HG02571 (cell line): ENCODE data around the gene ATP7B.
"Not testable (repeated sequence)": the region's sequence is repeated elsewhere in the genome, so short reads cannot be mapped to it uniquely, and the experiment has no call there.

Source experiments
- ATAC-seq: cut with Tn5 transposase; IDR thresholded peaks from one replicate; pipeline ENCODE4 v1.9.1; 2021; ENCODE audit warnings: mild to moderate bottlenecking, moderate library complexity; ENCODE audit not compliant: unreplicated experiment

Gene ATP7B

GRCh38 chr13:52006523-52007245 lies 4.6 kb downstream of the ATP7B start:
- no peak for ATAC-seq

- ATAC-seq = no peak
Observed at GRCh38 chr13:52005841-52006522, 5.3 kb downstream of the ATP7B start.

GRCh38 chr13:52004511-52005170 lies 6.6 kb downstream of the ATP7B start:
- ATAC-seq = no peak

DNA sequence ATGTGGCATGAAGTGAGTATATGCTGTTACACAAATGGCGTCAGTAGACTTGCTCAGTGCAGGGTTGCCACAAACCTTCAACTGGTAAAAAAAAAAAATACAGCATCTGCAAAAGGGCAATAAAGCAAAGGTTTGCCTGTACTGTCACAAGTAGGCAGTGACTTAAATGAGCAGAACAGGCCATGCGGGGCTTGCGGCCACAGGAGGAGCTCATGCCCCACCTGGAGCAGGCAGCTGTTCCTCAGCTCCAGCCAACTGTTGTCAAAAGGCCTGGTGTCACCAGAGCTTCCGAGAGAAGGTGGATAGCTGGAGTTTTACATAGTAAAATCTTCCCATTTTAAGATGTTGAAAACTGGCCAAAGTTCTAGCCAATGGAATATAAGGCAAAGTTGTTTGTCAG lies 7.7 kb downstream of the ATP7B start:
- ATAC-seq = no peak

DNA sequence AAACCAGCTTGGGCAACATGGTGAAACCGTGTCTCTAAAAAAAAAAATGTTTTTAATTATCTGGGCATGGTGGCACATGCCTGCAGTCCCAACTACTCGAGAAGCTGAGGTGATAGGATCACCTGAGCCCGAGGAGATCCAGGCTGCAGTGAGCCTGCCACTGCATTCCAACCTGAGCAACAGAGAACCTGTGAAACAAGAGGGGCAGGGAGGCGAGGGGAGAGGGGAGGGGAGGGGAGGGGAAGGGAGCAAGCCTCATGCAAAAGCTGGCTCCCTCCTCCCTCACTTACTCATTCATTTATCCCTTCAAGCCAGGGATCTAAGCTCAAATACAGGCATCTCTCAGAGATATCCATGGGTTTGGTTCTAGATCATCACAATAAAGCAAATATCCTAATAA lies 8.9 kb downstream of the ATP7B start:
- no peak for ATAC-seq

DNA sequence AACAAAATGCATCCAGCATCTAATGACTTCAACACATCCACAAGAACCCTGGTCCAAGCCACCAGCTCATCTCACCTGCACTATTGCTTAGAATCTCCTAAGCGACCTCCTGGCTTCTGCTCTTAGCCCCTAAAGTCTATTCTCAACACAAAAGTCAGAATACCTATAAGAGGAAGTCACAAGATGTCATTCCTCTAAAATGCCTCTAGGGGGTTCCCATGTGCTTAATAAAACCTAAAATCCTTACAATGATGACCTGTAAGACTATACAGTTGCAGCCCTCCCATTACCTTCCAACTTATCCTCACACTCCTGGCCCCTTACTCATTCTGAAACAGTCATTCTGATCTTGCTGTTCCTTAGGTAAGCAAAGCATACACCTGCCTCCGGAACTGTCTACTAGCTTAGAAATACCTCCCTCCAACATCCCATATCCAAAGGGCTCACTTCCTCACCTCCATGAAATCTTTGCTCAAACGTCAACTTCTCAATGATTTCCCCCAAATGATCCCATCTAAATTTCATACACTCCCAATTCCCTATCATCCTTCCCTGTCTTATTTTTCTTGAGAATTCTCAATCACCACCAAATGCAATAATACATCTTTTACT lies 10.0 kb downstream of the ATP7B start:
- ATAC-seq = peak; percentile 81

- ATAC-seq = no peak
Observed at GRCh38 chr13:51999921-52000320, 11.3 kb downstream of the ATP7B start.

GRCh38 chr13:51999510-51999911 lies 11.7 kb downstream of the ATP7B start:
- ATAC-seq = no peak

GRCh38 chr13:51998723-51999509 lies 12.3 kb downstream of the ATP7B start:
- no peak for ATAC-seq

DNA sequence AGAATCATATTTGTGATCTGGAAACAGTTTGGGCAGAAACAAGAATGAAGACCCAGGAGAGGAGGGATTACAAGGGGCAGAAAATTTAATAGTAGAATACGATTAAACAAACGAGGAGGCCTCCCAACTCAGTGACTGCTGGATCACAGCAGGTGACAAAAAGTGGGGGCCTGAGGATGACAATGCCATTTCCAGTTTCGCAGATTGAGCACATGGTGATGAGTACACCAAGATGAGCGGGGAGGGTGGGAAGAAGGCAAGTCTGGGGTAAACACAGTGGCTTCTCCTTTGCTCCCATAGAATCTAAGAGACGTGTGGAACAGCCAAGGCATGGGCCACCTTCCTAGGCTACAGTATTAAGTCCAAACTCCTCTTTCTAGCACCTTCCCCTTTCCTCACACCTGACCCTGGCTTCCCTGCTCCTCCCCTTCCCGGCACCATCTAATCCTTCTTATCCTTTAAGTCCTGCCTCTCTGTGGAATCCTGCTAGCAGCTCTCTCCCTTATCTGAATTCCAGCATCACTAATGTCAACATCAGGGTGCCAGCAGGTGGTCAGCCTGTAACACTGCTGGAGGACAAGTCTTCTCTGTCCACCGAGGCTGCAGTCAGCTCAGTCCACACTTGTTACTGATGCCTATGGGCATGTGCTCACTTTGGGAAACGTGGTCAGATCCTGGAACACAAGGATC lies 13.5 kb downstream of the ATP7B start:
- no peak for ATAC-seq

- no peak for ATAC-seq
Observed at GRCh38 chr13:51997186-51997585, 14.1 kb downstream of the ATP7B start.

DNA sequence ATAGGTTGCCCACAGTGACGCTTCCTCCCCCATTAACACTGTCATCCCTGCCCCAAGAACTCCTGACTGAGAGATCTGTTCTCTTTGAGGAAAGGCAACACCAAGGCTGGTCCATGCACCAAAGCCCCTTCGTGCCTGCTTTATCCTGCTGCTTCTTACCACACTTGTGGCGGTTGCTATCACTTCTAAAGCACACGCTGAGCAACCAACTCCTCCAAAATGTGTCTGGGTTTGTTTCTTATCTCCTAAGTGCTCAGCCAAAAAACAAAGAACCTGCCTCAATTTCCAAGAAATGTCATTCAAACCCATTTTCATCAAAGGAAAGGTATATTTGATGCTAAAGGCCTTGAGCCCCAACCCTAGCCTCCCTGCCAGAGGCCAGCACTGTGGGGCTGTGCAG lies 14.6 kb downstream of the ATP7B start:
- ATAC-seq = no peak

DNA sequence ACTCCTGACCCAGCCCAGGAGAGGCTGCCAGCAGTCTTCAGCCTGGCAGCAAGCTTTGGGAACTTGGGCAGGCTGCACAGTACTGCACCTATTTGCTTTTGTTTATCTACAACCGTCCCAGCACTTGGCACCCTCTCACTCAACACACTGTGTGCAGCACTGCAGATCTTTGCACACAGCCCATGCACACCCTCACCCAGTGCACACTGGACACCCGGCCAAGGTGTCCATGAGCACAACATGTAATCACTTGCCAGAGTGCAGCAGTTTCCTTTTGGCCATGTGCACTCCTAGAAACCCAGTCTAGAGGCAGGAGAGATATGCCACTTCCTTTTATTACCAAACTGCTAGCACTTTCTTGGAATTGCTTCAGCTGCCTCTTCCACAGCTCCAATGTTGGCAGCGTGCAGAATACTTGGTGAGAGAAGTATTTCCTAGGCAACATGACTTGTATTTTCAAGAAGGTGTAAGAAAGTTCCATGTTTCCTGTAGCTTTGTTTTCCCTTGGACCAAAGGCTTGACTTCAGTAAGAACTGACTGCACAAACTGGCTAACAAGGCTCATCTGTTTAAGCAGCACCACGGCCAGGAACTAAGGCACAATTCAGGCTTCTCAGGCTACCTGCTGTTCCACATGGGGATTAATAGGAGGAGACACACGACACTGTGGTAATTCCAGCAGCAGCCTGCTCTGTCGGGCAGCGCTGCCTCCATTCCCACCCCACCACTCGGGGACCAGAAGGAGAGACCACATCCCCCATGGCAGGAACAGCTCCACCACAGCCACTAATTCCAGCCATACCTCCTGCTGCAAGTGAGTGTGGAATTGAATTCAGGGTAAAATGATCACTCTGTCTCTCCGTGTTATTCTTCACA lies 15.3 kb downstream of the ATP7B start:
- no peak for ATAC-seq

DNA sequence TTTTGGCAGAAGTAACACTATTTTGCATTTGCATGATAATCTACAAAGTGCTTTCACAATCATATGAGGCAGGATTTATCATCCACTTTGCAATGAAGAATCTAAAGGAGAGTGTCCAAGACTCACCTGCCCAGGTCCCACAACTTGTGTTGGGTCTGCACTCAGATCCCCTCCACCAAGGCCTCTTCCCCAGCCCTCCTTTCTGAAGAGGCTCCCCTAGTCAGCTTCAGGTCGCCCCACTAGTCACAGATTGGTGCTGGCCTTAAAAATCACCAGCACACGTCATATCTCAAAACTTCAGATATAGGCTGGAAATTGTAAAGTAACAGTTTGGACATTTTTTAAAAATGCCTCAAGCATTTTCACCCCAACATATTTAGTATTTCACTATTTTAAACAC lies 17.5 kb downstream of the ATP7B start:
- no peak for ATAC-seq

GRCh38 chr13:51988988-51989618 lies 22.1 kb downstream of the ATP7B start:
- no peak for ATAC-seq

GRCh38 chr13:51984904-51985303 lies 26.3 kb downstream of the ATP7B start:
- ATAC-seq = not testable (repeated sequence)

GRCh38 chr13:51983292-51983691 lies 28.0 kb downstream of the ATP7B start:
- ATAC-seq = not testable (repeated sequence)

- ATAC-seq = no peak
Observed at GRCh38 chr13:51981355-51981754, 29.9 kb downstream of the ATP7B start.

DNA sequence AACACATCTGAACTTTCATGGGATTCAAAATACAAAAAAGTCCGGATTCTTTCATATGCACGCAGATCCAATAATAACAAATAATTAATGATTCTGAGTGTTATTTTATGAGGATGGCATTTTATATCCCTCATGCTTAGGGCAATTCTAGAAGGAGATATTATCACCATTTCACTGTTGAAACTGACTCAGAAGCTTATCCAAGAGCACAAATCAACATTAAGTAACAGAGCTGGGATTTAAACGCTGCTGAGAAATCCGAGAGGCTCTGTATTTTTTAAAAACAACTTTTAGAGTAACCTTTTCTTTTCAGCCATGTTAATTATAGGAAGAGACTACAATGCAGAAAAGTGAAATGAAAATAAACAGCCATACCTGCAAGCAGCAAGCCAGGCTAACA lies 30.3 kb downstream of the ATP7B start:
- ATAC-seq = no peak
